Mucosa of gallbladder (tissue), 1 donor: ENCODE data around the gene ATN1. TPM values are rescaled to one million over a fixed set of nuclear protein-coding genes. Genes with fewer than 3 reads are reported as not detected.

Experiments
- DNase-seq: peaks from one replicate; pipeline ENCODE4 v3.0.0-alpha.2; 2020; ENCODE audit warnings: low spot score
- total RNA-seq: library from RNA; stranded (reverse); gene quantifications from one replicate; pipeline ENCODE4 v1.2.1, GENCODE V29; 2021
- donor health status: DM: no; HTN: no; CAD: no.

ATN1 gene
- total RNA-seq, 1 donor from 2014 or later = 153 TPM

GRCh38 chr12:6975297-6976032 is 47.7 kb downstream of the ATN1 start:
- DNase-seq = no peak

GRCh38 chr12:6977653-6978052 is 49.9 kb downstream of the ATN1 start:
- DNase-seq = no peak

- DNase-seq = no peak
Measured at GRCh38 chr12:6978188-6978587, 50.4 kb downstream of the ATN1 start.

- DNase-seq = no peak
Measured at GRCh38 chr12:6978611-6979011, 50.9 kb downstream of the ATN1 start.

GRCh38 chr12:6979021-6979420 is 51.3 kb downstream of the ATN1 start:
- DNase-seq = no peak

DNA sequence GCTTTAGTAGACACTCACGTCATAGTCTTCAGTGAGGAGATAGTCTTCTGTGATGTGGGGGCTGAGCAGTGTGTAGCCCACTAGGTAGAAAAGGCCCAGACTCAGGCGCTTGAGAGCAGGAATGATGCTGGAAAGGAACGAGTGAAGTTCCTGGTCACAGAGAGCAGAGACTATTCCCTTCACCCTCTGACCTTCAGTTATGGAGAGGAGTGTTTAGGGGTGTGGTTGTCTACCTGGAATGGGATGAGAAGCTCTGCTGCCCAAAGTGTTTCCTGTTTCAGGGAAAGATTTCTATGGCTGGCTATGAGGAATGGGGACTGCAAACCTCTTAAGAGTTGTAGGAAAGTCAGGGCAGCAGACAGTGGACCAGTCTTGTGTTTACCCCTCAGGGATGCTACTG is 51.7 kb downstream of the ATN1 start:
- DNase-seq = no peak

DNA sequence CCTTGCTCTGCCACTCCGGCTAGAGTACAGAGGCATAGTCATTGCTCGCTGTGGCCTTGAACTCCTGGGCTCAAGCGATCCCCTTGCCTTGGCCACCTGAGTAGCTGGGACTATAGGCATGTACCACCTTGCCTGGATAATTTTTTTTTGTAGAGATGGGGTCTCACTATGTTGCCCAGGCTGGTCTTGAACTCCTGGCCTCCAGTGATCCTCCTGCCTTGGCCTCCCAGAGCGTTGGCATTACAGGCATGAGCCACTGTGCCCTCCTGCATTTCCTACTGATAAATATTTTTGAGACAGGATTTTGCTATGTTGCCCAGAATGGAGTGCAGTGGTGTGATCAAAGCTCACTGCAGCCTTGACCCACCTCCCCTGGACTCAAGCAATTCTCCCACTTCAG is 52.3 kb downstream of the ATN1 start:
- no peak for DNase-seq

GRCh38 chr12:6980740-6981139 is 53.0 kb downstream of the ATN1 start:
- DNase-seq = no peak

- no peak for DNase-seq
Measured at GRCh38 chr12:6981152-6982052, 53.6 kb downstream of the ATN1 start.

DNA sequence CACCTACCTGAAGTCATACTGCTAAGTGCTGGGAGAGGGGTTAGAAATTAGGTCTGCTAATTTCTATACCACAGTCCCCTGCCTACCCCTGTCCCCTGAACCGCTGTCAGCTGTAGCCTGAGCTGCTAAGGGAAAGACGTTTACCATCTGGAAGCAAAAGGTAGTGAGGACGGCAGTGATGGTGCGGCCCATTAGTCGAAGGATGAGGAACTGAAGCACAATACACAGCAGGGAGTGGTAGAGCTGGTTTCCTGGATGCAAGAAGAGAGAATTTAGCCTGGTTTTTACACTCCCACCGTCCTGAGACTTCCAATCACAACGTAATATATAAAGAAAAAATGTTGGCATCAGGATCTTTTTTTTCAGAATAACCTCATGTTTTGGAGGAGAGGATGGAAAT is 54.8 kb downstream of the ATN1 start:
- no peak for DNase-seq

DNA sequence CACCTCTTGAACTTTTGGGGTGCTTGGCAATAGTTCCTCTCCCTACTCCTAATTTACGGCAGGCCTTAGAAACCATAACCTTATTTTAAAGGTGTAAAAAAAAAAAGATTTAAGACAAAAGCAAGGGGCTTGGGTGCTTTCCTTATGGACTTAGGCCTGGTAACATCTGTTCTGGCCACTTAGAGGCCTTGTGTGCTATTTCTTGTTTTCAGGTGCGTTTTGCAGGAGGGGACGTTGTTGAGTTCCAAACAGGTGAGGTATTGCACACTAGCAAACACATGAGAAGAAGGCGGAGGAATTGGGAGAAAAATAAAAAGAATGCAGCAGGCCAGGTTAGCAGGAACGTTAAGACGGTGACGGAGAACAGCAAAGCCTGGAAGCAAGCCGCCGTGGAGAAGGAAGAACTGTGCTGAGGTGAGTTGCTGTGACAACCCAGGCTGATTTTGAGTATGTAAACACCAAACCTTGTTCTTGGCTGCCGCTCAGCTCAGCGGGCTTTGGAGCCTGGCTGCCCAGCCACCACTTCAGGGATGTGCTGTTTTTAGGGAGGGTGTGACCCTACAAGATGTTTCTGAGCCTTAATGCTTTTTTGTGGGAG is 60.3 kb downstream of the ATN1 start:
- no peak for DNase-seq

Other genes starting within 250 kb of the ATN1 start
- 60.6 TPM for gene ZNF384, start 238.6 kb upstream of the ATN1 start, total RNA-seq
- gene PIANP, start 227.1 kb upstream of the ATN1 start, total RNA-seq = 5.0 TPM
- 61.4 TPM for gene COPS7A, start 203.9 kb upstream of the ATN1 start, total RNA-seq
- gene MLF2, start 174.8 kb upstream of the ATN1 start, total RNA-seq = 175 TPM
- 293 TPM for gene PTMS, start 161.6 kb upstream of the ATN1 start, total RNA-seq
- 1.4 TPM for gene LAG3, start 155.4 kb upstream of the ATN1 start, total RNA-seq
- gene CD4, start 138.4 kb upstream of the ATN1 start, total RNA-seq = 32.1 TPM
- gene GPR162, start 106.1 kb upstream of the ATN1 start, total RNA-seq = 12.3 TPM
- 28.1 TPM for gene P3H3, start 99.6 kb upstream of the ATN1 start, total RNA-seq
- gene GNB3, start 87.0 kb upstream of the ATN1 start, total RNA-seq = 3.3 TPM
- 2.2 TPM for gene CDCA3, start 76.7 kb upstream of the ATN1 start, total RNA-seq
- 98.4 TPM for gene USP5, start 75.8 kb upstream of the ATN1 start, total RNA-seq
- 610 TPM for gene TPI1, start 60.4 kb upstream of the ATN1 start, total RNA-seq
- gene SPSB2, start 54.7 kb upstream of the ATN1 start, total RNA-seq = 33.7 TPM
- 13.1 TPM for gene LRRC23, start 23.1 kb upstream of the ATN1 start, total RNA-seq
- 30.5 TPM for gene ENO2, start 13.4 kb upstream of the ATN1 start, total RNA-seq
- gene RNU7-1, start 15.9 kb downstream of the ATN1 start, total RNA-seq = not detected
- gene C12orf57, start 16.1 kb downstream of the ATN1 start, total RNA-seq = 265 TPM
- 66.4 TPM for gene PTPN6, start 23.4 kb downstream of the ATN1 start, total RNA-seq
- gene PHB2, start 42.7 kb downstream of the ATN1 start, total RNA-seq = 141 TPM
- 31.8 TPM for gene EMG1, start 43.0 kb downstream of the ATN1 start, total RNA-seq
- gene LPCAT3, start 90.5 kb downstream of the ATN1 start, total RNA-seq = 26.6 TPM
- 319 TPM for gene C1S, start 132.8 kb downstream of the ATN1 start, total RNA-seq
- 303 TPM for gene C1R, start 164.5 kb downstream of the ATN1 start, total RNA-seq
- gene C1RL, start 181.3 kb downstream of the ATN1 start, total RNA-seq = 49.6 TPM
- gene RBP5, start 200.9 kb downstream of the ATN1 start, total RNA-seq = 7.1 TPM
- gene CLSTN3, start 202.4 kb downstream of the ATN1 start, total RNA-seq = 40.6 TPM